NCI-H748 (cell line): ENCODE results near the gene PRKG1.
A peak's percentile ranks its signal among the peaks of the same experiment; 100 is the strongest.
"Not testable (repeated sequence)": the region's sequence is repeated elsewhere in the genome, so short reads cannot be mapped to it uniquely, and the experiment has no call there.

Experiments
- DNase-seq: peaks from one replicate; lab custom pipeline; 2025; ENCODE audit not compliant: unreplicated experiment; lab: John Stamatoyannopoulos, UW

The PRKG1 gene

DNA sequence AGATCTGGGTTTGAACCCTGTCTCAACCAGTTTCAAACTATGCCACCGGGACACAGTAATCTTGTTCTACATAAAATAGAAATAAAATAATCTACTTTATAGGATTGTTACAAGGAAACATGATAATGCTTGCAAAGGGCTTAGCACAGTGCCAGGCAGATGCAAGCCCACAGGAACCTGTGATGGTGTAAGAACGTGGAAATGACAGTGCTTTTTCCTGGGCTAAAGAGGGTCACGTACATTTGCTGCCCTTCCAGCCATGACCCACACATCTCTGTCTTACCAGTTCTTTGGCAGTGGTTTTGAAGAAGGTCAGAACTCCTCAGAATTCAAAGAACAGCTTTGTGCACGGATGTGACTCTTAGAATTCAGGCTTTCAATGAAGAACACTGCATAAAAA lies 342.2 kb downstream of the PRKG1 start:
- no peak for DNase-seq

GRCh38 chr10:51419196-51420093 lies 345.2 kb downstream of the PRKG1 start:
- no peak for DNase-seq

GRCh38 chr10:51421853-51422252 lies 347.6 kb downstream of the PRKG1 start:
- no peak for DNase-seq

DNA sequence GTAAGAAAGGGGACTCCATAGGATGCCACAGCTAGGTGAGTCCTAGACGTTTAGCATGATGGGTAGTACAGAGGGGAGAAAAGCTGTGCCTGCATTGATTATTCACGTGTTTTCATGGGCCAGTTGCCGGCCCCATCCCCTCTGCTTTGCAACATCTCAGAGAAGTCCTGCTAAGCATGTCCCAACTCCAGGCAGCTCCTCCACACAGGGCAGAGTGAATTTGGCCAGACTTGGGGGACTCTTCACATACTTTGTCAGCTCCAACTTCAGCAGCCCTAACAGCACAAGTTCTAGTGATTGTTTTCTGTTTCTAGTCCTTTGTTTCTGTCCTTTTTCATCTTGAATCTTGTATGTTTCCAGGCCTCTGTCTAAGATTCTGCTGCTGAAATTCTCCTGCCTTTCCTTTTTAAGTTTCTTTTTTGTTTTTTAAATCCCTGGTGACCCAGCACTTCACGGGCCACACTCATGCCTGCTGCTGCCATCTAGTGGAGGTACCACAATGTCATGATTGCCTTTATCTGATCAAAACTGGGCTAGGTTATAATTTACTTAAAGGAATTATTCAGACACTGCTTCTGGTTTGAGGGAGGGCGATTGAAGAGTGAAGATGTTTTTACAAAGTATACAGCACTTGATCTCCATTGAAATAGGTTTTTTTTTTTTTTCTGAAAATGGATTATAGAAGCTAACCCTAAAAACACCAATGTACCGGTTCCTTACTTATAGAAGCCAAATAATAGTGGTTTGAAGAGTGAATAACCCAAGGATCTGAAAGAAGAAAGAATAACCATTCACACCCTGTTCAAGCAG lies 348.2 kb downstream of the PRKG1 start:
- DNase-seq = peak; percentile 1

GRCh38 chr10:51423121-51423452 lies 348.8 kb downstream of the PRKG1 start:
- no peak for DNase-seq

GRCh38 chr10:51425431-51425830 lies 351.1 kb downstream of the PRKG1 start:
- no peak for DNase-seq

DNA sequence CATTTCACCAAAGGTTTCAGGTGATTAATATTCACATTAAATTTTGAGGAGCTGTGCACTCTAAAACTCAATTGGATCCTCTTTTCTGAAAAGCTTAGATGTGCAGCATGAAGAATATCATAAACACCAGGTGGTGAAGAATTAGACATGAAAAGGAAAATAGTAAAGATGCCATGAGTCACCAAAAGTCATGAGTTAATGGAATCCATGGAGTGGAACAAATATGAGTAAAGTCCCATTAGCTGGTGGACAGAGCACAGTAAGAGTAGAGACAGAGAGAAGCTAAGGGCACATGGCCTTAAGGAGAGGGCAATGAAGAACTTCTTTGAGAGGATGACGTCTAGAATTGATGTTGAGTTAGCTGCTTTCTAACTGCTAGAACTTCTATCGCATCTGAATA lies 353.5 kb downstream of the PRKG1 start:
- DNase-seq = no peak

DNA sequence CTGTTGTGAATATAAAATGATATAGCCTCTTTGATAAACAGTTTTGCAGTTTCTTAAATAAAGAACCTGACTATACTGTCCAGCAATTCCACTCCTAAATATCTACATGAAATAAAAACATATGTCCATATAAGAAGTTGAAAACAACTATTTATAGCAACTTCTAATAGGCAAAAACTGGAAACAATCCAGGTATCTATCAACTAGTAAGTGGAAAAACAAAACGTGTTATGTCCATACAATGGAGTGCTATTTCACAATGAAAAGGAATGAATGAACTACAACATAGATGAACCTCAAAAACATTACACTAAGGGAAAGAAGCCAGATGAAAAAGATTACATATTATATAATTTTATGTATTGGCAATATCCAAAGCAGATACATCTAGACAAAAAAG lies 356.2 kb downstream of the PRKG1 start:
- no peak for DNase-seq

GRCh38 chr10:51433949-51434475 lies 359.7 kb downstream of the PRKG1 start:
- no peak for DNase-seq

GRCh38 chr10:51436805-51437204 lies 362.5 kb downstream of the PRKG1 start:
- no peak for DNase-seq

DNA sequence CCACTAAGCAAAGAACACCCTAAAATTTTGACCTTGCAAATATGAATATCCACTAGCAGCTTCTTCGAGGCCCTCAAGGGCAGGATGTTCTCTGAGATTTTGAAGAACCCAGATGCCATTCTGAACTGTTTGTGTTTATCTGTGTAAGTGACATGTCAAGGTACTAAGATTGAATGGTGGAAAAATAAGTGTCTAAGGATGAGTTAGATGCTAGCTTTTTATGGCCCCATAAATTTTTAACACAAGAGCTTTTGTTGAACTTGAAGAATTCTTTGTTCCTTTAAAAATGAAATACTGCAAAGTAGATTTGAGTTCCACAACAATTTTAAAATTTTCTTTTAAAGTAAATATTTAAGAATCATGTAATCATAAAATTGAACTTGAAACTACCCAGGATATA lies 365.4 kb downstream of the PRKG1 start:
- no peak for DNase-seq

GRCh38 chr10:51445588-51445987 lies 371.3 kb downstream of the PRKG1 start:
- DNase-seq = no peak

DNA sequence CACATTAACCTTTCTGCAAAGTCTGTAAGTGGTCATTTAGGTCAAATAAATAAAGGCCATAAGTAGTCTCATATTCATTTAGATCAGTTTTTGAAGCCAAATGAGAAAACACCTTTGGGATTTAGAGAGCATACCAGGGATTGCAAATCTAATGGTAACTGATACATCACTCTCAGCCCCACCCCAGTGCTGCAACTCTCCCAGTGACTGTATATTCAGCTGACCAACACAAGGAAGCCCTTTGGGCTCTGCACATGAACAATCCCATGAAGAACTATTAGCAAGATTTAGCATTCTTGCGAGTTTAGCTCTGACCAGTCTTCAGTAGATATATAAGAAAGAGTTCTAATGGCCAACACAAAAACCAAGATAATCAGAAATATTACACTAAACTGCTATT lies 372.8 kb downstream of the PRKG1 start:
- DNase-seq = no peak

GRCh38 chr10:51455762-51456161 lies 381.5 kb downstream of the PRKG1 start:
- DNase-seq = not testable (repeated sequence)

DNA sequence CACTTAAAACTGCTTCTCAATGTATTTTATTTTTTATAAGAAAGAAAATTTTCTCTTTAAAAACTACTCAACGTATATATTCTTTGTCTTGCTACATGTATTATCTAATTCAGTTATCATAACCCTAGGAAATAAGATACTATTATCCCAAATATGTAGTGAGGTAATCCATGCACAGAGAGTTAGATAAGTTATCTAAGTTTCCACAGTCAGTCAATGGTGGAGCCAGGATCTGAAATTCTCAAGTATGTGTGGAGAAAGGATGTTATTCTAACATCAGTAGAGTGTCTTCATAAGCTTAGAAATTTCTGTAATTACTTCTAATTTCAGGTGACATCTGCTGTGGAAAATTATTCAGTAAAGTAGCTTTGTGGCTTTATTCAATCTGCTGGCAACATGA lies 385.2 kb downstream of the PRKG1 start:
- no peak for DNase-seq

DNA sequence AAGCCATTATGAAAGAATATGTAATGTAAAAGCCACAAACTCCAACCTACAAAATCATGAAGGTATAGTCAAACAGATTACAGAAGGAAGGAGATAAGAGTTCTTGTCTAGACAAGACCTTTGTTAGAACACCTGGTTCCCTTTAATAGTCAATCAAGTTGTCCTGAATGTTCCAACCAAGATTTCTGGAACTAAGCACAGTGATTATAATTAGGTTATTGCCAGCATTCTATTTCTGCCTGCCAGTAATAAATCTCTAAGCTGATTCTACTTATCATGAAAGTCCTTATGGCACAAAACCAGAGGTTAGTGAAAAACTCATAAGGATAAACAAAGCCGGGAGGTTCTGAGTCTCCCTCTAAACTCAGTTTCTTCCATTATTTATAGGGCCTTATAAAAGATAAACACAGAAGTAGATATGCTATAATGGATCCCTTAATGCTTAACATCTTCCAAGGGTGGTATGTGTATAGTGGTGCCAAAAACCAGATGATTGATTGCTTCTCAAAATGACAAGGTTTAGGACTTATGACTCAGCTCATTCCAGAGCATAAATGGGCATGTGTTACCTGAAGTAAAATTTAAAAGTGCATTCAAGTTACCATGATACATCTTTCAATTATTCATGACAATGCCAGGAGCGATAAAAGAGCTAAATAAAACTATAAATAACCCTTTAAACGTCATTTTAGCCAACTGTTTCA lies 387.9 kb downstream of the PRKG1 start:
- DNase-seq = no peak

DNA sequence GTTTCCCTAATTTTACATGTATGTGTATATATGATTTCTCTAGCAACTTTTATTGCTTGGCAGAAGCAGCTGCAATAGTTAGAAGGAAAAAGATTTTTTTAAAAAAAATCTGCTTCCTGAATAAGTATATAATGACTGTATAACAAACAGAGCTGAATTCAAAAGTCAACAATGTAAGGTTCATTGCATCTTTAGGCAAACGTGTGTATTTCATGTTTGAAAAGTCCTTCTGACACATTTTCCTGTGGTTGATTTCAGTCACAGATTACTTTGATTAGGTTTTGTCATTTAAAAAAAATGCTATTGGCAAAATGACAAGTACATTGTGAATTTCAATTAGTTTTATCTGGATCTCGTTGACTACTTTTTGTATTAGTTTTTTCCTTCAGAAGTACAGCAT lies 394.1 kb downstream of the PRKG1 start:
- no peak for DNase-seq

GRCh38 chr10:51469686-51470085 lies 395.4 kb downstream of the PRKG1 start:
- no peak for DNase-seq

- DNase-seq = no peak
Observed at GRCh38 chr10:51471271-51471670, 397.0 kb downstream of the PRKG1 start.

GRCh38 chr10:51472154-51472553 lies 397.9 kb downstream of the PRKG1 start:
- no peak for DNase-seq

GRCh38 chr10:51479711-51480110 lies 405.4 kb downstream of the PRKG1 start:
- no peak for DNase-seq
